Right kidney (tissue), 1 donor: ENCODE measurements around the gene HIVEP3.
"Not testable (repeated sequence)": the region's sequence is repeated elsewhere in the genome, so short reads cannot be mapped to it uniquely, and the experiment has no call there.

ENCODE experiments used
- DNase-seq: peaks from one replicate; pipeline ENCODE4 v3.0.0-alpha.2; 2016

The HIVEP3 gene

GRCh38 chr1:41921271-41921670 is 2.5 kb upstream of the HIVEP3 start:
- DNase-seq = not testable (repeated sequence)

GRCh38 chr1:41920658-41921057 is 1.9 kb upstream of the HIVEP3 start:
- DNase-seq = no peak

GRCh38 chr1:41919764-41920397 is 1.2 kb upstream of the HIVEP3 start:
- DNase-seq = peak; percentile 48

GRCh38 chr1:41919131-41919530 is 409 bp upstream of the HIVEP3 start:
- DNase-seq = no peak

GRCh38 chr1:41917835-41918449 is 780 bp downstream of the HIVEP3 start:
- DNase-seq = peak; percentile 64

GRCh38 chr1:41917076-41917475 is 1.6 kb downstream of the HIVEP3 start:
- no peak for DNase-seq

- DNase-seq = no peak
Observed at GRCh38 chr1:41915786-41916571, 2.7 kb downstream of the HIVEP3 start.

- DNase-seq = no peak
Observed at GRCh38 chr1:41914516-41914915, 4.2 kb downstream of the HIVEP3 start.

GRCh38 chr1:41913014-41913413 is 5.7 kb downstream of the HIVEP3 start:
- DNase-seq = no peak

GRCh38 chr1:41908288-41908895 is 10.3 kb downstream of the HIVEP3 start:
- no peak for DNase-seq

GRCh38 chr1:41907446-41907845 is 11.3 kb downstream of the HIVEP3 start:
- DNase-seq = no peak

- DNase-seq = no peak
Observed at GRCh38 chr1:41906943-41907342, 11.8 kb downstream of the HIVEP3 start.

GRCh38 chr1:41905093-41905675 is 13.5 kb downstream of the HIVEP3 start:
- no peak for DNase-seq

- no peak for DNase-seq
Observed at GRCh38 chr1:41902664-41903063, 16.1 kb downstream of the HIVEP3 start.

GRCh38 chr1:41902159-41902577 is 16.6 kb downstream of the HIVEP3 start:
- no peak for DNase-seq

- no peak for DNase-seq
Observed at GRCh38 chr1:41901551-41901950, 17.2 kb downstream of the HIVEP3 start.

- no peak for DNase-seq
Observed at GRCh38 chr1:41900603-41901444, 17.9 kb downstream of the HIVEP3 start.

GRCh38 chr1:41898191-41898713 is 20.5 kb downstream of the HIVEP3 start:
- no peak for DNase-seq

- DNase-seq = no peak
Observed at GRCh38 chr1:41895552-41895951, 23.2 kb downstream of the HIVEP3 start.

- DNase-seq = no peak
Observed at GRCh38 chr1:41894808-41895483, 23.8 kb downstream of the HIVEP3 start.
